ENCODE measurements around the gene HPDL. TPM values are rescaled to one million over a fixed set of nuclear protein-coding genes. Genes with fewer than 3 reads are reported as not detected.

HPDL gene
- total and polyA plus RNA-seq, 2 of the 8 experiments (the other 6 are each of a cell fraction or from before 2014, with no cell fraction given), result 58.5 to 62.7 TPM

GRCh38 chr1:45304311-45305081 is 22.2 kb upstream of the HPDL start:
- Histone ChIP-seq H3K4me2 (ENCODE audit: insufficient read depth in 1 of 2, low read depth in 2 of 2, low read length in 2 of 2) (peak overlapping the region; percentile 64 to 88), H3K9me3 (ENCODE audit: insufficient read depth in 2 of 2, low read depth in 1 of 2, low read length in 1 of 2) (no peaks in the 10 kb centered on the region), H2AK5ac (ENCODE audit: low read depth, low read length) (no peak overlapping the region; the same call in 1 of the 2 replicates), H3K23me2 (ENCODE audit: low read depth, low read length) (peaks cover 2% of the 10 kb centered on the region), H2BK12ac (ENCODE audit: low read depth, low read length) (peak overlapping the region; percentile 53), H3K27ac (ENCODE audit: low read depth, low read length) (peak overlapping the region; percentile 93), H3K4me3 (ENCODE audit: extremely low read depth in 1 of 4, insufficient read depth in 2 of 4, low read depth in 3 of 4, low read length in 4 of 4) (peak overlapping the region; percentile 63 to 76 (median 74)), H3K27me3 (replicated peaks in 1 of 4; ENCODE audit: control insufficient read depth in 3 of 4, extremely low read depth in 1 of 4, insufficient read depth in 3 of 4, low read length in 3 of 4) (no peaks in the 10 kb centered on the region), H4K5ac (ENCODE audit: insufficient read length, low read depth, low read length) (peak overlapping the region; percentile 95), H3K9ac (replicated peaks in 1 of 4; ENCODE audit: extremely low read depth in 1 of 4, low read depth in 3 of 4, low read length in 3 of 4) (peak overlapping the region; percentile 75 to 93 (median 86); a peak in 6 of 7 replicates), H2AFZ (ENCODE audit: low read length) (no peak overlapping the region), H3K14ac (ENCODE audit: insufficient read length) (no peak overlapping the region), H2BK15ac (ENCODE audit: low read length) (peak overlapping the region; percentile 61; the same call in 1 of the 2 replicates), H4K91ac (replicated peaks; ENCODE audit: insufficient read length, low read length) (peak overlapping the region; percentile 94), H2BK120ac (replicated peaks; ENCODE audit: low read depth, low read length) (peak overlapping the region; percentile 4), H3K79me2 (ENCODE audit: control insufficient read depth in 1 of 2, insufficient read depth in 2 of 2, low read length in 2 of 2) (no peaks in the 10 kb centered on the region; a peak in 1 of 4 replicates), H3K18ac (ENCODE audit: extremely low read depth, low read length) (peak overlapping the region; percentile 98), H4K8ac (ENCODE audit: extremely low read depth, insufficient read depth, low read length) (peak overlapping the region; percentile 96; the same call in 1 of the 2 replicates), H3K36me3 (ENCODE audit: control insufficient read depth in 2 of 4, insufficient read depth in 4 of 4, low read length in 3 of 4) (no peaks in the 10 kb centered on the region), H2BK20ac (ENCODE audit: low read length) (0 out of 2 replicates have a peak overlapping the region, but pooled peaks have one; percentile 6), H3K79me1 (ENCODE audit: low read depth, low read length) (no peaks in the 10 kb centered on the region), H2BK5ac (ENCODE audit: low read depth, low read length) (peak overlapping the region; percentile 97), H3K23ac (ENCODE audit: insufficient read length) (no peak overlapping the region), H3K4ac (replicated peaks; ENCODE audit: insufficient read length, low read depth, low read length) (peak overlapping the region; percentile 42), H3K56ac (replicated peaks; ENCODE audit: insufficient read length, low read depth, low read length) (peak overlapping the region; percentile 20), H3K4me1 (replicated peaks in 1 of 4; ENCODE audit: control insufficient read depth in 3 of 4, insufficient read depth in 4 of 4, low read length in 3 of 4) (peaks cover 13 to 24% (median 15%) of the 10 kb centered on the region in 4 experiments), H4K20me1 (replicated peaks in 1 of 2; ENCODE audit: control insufficient read depth in 1 of 2, insufficient read depth in 2 of 2, low read length in 2 of 2) (no peaks in the 10 kb centered on the region)
- POLR2A ChIA-PET (ENCODE audit: partially characterized antibody), result interaction anchor here (0.9 to 9.9 kb wide), 10 partner anchors 10 to 529 kb away, joined by 3 to 194 read pairs (median 8); partner anchors contain the start of genes HECTD3, HPDL, MUTYH and PRDX1
- FAIRE-seq (no peak), DNase-seq (ENCODE audit: low read depth in 1 of 2, low spot score in 2 of 2) (peak in 1 of 2 experiments; percentile 46)
- CTCF ChIA-PET (ENCODE audit: partially characterized antibody), result interaction anchor here (1.0 to 19.1 kb wide), 12 partner anchors 9 to 290 kb away, joined by 3 to 424 read pairs (median 3); partner anchors contain the start of genes HECTD3, HPDL, TESK2 and UROD
- TF ChIP-seq POLR2A (IDR thresholded peaks at IDR 0.05; ENCODE audit: control extremely low read depth in 1 of 2, low read depth in 2 of 2, low read length in 2 of 2) (0 out of 3 replicates have a peak, but pooled peaks of 1 of the 2 experiments have one; percentile 15), CBX8 (IDR thresholded peaks at IDR 0.05; ENCODE audit: borderline replicate concordance, low read depth, low read length) (no peak), JUND (IDR thresholded peaks at IDR 0.05; ENCODE audit: low read length) (no peak), GTF2F1 (IDR thresholded peaks at IDR 0.05; ENCODE audit: borderline replicate concordance, low read depth, low read length) (no peak), KDM1A (IDR thresholded peaks at IDR 0.05; ENCODE audit: borderline replicate concordance, low read length) (no peak), ZNF274 (IDR thresholded peaks at IDR 0.05; ENCODE audit: borderline replicate concordance, extremely low read depth, low read length) (no peak)
- 61% methylated on average over 15 of the region's 15 CpGs; no CpG with 5 or more reads in 1 of the 2 experiments for WGBS, 2 experiments (ENCODE audit: extremely low coverage in 1 of 2, insufficient coverage in 1 of 2, insufficient read length in 1 of 2, insufficient replicate concordance in 2 of 2, low coverage in 1 of 2, low lambda C conversion rate in 2 of 2, missing lambda C conversion rate in 1 of 2)

Data from H1 (cell line).